ENCODE measurements around the gene ATP8A2. TPM values are rescaled to one million over a fixed set of nuclear protein-coding genes. Genes with fewer than 3 reads are reported as not detected.

Gene ATP8A2
- total and polyA plus RNA-seq, 9 of the 15 experiments (the other 6 are each of a cell fraction or from before 2014, with no cell fraction given): under 0.01 to 0.33 (median 0.06) TPM; not detected in 4

GRCh38 chr13:25417535-25417934 lies 45.8 kb downstream of the ATP8A2 start:
- Histone ChIP-seq H3K4me3 (no peak overlapping the region), H3K36me3 (ENCODE audit: control insufficient read depth, insufficient read depth, low read length) (no peaks in the 10 kb centered on the region), H3K4me2 (ENCODE audit: insufficient read depth, low read length) (no peak overlapping the region), H3K79me2 (ENCODE audit: control insufficient read depth, insufficient read depth, low read length) (no peaks in the 10 kb centered on the region), H3K9me3 (replicated peaks; ENCODE audit: control insufficient read depth, insufficient read depth, low read depth, low read length) (no peaks in the 10 kb centered on the region), H2AFZ (ENCODE audit: low read depth, low read length) (no peak overlapping the region), H3K27ac (ENCODE audit: extremely low read depth, low read depth, low read length) (no peak overlapping the region), H3K9me1 (ENCODE audit: control insufficient read depth, insufficient read depth, low read length) (no peaks in the 10 kb centered on the region), H4K20me1 (replicated peaks; ENCODE audit: control insufficient read depth, insufficient read depth, low read length) (no peaks in the 10 kb centered on the region), H3K9ac (ENCODE audit: insufficient read depth in 1 of 2, low read depth in 2 of 2, low read length in 2 of 2) (no peak overlapping the region), H3K4me1 (replicated peaks in 1 of 2; ENCODE audit: control insufficient read depth in 2 of 2, insufficient read depth in 2 of 2, low read length in 2 of 2) (no peaks in the 10 kb centered on the region), H3K27me3 (ENCODE audit: control insufficient read depth in 2 of 2, insufficient read depth in 2 of 2, low read length in 2 of 2) (peaks cover 0 to 5% of the 10 kb centered on the region in 2 experiments; a peak in 1 of 5 replicates)
- no peak for DNase-seq (ENCODE audit: extremely low read depth in 1 of 4, low spot score in 3 of 4)
- CTCF ChIA-PET (ENCODE audit: low intra/inter-chr PET ratio): no interaction called here
- no peak for FAIRE-seq
- no TSS peak for BruUV-seq (replicated peaks)
- in situ Hi-C loops (cut with MboI): no loop called here
- intact Hi-C loops (cut with micrococcal nuclease): no loop called here
- 0% methylated on average over 2 of the region's 2 CpGs for WGBS (ENCODE audit: insufficient coverage, low coverage, missing lambda C conversion rate)
- POLR2A ChIA-PET: interaction anchor here (0.6 kb wide), 1 partner anchor 528 kb away, joined by 5 read pairs; no protein-coding TSS in a partner anchor
- ATAC-seq: no peak
- TF ChIP-seq AFF4 (CRISPR knock-in tag; IDR thresholded peaks at IDR 0.05) (no peak), FOXP1 (CRISPR knock-in tag; IDR thresholded peaks at IDR 0.05) (no peak), YBX1 (IDR thresholded peaks at IDR 0.05) (no peak), CEBPG (CRISPR knock-in tag; IDR thresholded peaks at IDR 0.05) (no peak), CEBPG (tag; conservative IDR thresholded peaks at IDR 0.05 in 1 of 2, IDR thresholded peaks at IDR 0.05 in 1 of 2) (no peak), TAF7 (tag; IDR thresholded peaks at IDR 0.05) (no peak), E2F6 (IDR thresholded peaks at IDR 0.05; ENCODE audit: borderline replicate concordance in 1 of 2, extremely low read depth in 1 of 2, insufficient read depth in 1 of 2, insufficient read length in 1 of 2, low read depth in 1 of 2, low read length in 1 of 2, poor library complexity in 1 of 2, severe bottlenecking in 1 of 2) (no peak), ZNF274 (IDR thresholded peaks at IDR 0.05; ENCODE audit: borderline replicate concordance, low read depth, low read length) (no peak), NFE2L1 (tag; IDR thresholded peaks at IDR 0.05; ENCODE audit: borderline replicate concordance, low read depth) (no peak), NR0B1 (IDR thresholded peaks at IDR 0.05; ENCODE audit: partially characterized antibody) (no peak), CTCFL (IDR thresholded peaks at IDR 0.05; ENCODE audit: borderline replicate concordance, insufficient read depth, low read depth, low read length, poor library complexity, severe bottlenecking) (no peak), MTA2 (IDR thresholded peaks at IDR 0.05; ENCODE audit: low read depth) (no peak), SMC3 (conservative IDR thresholded peaks at IDR 0.05; ENCODE audit: insufficient read depth, low read depth, low read length) (no peak), ZNF644 (tag; IDR thresholded peaks at IDR 0.05; ENCODE audit: low read depth) (no peak)

Data from K562 (cell line).